Body of pancreas (tissue), 4 donors: ENCODE data around the gene FOXL3.

ENCODE experiments used
- POLR2A ChIP-seq, 3 donors: fragments of 450-650 bp; IDR thresholded peaks; one replicate each; pipeline ENCODE4 v1.6.1; 2016; ENCODE audit warnings: antibody characterized with exemption in 3 of 3, mild to moderate bottlenecking in 2 of 3
- TF ChIP-seq, protein P1 (sequence below), 7 experiments: fragments of 450-650 bp in 4 of 7; fragments of 200-600 bp in 3 of 7; sonication (generic) in 3 of 7; IDR thresholded peaks; one replicate each; pipeline ENCODE4 v1.5.1; 2016 to 2019; ENCODE audit warnings: antibody characterized with exemption in 7 of 7

DNA sequence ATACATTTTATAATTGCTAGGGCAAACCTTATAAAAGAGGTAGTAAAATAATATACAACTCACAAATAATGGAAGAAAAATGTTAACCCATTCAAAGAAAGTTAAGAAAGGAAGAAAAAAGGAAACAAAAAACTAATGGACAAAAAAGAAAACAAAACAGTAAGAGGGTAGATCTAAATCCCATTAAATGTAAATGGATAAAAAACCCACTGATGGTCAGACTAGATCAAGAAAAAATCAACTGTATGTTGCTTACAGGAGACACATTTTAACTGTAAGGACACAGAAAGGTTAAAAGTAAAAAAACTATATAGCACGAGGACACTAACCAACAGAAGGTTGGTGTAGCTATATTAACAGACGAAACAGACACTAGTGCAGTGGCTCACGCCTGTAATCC is 18.0 kb downstream of the FOXL3 start:
- TF ChIP-seq, protein P1, sequence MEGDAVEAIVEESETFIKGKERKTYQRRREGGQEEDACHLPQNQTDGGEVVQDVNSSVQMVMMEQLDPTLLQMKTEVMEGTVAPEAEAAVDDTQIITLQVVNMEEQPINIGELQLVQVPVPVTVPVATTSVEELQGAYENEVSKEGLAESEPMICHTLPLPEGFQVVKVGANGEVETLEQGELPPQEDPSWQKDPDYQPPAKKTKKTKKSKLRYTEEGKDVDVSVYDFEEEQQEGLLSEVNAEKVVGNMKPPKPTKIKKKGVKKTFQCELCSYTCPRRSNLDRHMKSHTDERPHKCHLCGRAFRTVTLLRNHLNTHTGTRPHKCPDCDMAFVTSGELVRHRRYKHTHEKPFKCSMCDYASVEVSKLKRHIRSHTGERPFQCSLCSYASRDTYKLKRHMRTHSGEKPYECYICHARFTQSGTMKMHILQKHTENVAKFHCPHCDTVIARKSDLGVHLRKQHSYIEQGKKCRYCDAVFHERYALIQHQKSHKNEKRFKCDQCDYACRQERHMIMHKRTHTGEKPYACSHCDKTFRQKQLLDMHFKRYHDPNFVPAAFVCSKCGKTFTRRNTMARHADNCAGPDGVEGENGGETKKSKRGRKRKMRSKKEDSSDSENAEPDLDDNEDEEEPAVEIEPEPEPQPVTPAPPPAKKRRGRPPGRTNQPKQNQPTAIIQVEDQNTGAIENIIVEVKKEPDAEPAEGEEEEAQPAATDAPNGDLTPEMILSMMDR (IDR thresholded peaks at IDR 0.05), result no peak
- TF ChIP-seq POLR2A (IDR thresholded peaks at IDR 0.05), result no peak
